Heart left ventricle (tissue), 16 donors: ENCODE data around the gene COX19. TPM values are rescaled to one million over a fixed set of nuclear protein-coding genes. Genes with fewer than 3 reads are reported as not detected.

ENCODE experiments used
- ATAC-seq, 4 donors: fragments of 200-7000 bp; cut with Tn5 transposase; one replicate each; pipeline ENCODE4 v1.9.1; 2020 to 2022; ENCODE audit warnings: moderate library complexity in 4 of 4, mild to moderate bottlenecking in 3 of 4, moderate number of reproducible peaks in 1 of 4
- DNase-seq, 5 donors: peaks; one replicate each; pipeline ENCODE4 v3.0.0-alpha.2; 2020
- H3K27ac ChIP-seq, 12 donors: fragments of 200-600 bp; sonication (generic) in 4 of 12; one replicate each; pipeline versions ENCODE4 v1.5.0 to v1.8.0; 2016 to 2022; ENCODE audit warnings: mild to moderate bottlenecking in 2 of 12
- H3K27me3 ChIP-seq, 9 donors: fragments of 200-600 bp; sonication (generic) in 2 of 9; one replicate each; pipeline versions ENCODE4 v1.5.1 to v1.8.0; 2016 to 2022; ENCODE audit warnings: mild to moderate bottlenecking in 3 of 9
- H3K36me3 ChIP-seq, 9 donors: fragments of 200-600 bp; sonication (generic) in 2 of 9; one replicate each; pipeline versions ENCODE4 v1.5.0 to v1.8.0; 2018 to 2022; ENCODE audit warnings: mild to moderate bottlenecking in 2 of 9
- H3K4me1 ChIP-seq, 12 donors: fragments of 200-600 bp; sonication (generic) in 4 of 12; one replicate each; pipeline versions ENCODE4 v1.5.0 to v1.8.0; 2016 to 2022; ENCODE audit warnings: mild to moderate bottlenecking in 3 of 12
- H3K4me3 ChIP-seq, 12 donors: fragments of 200-600 bp; sonication (generic) in 4 of 12; one replicate each; pipeline versions ENCODE4 v1.5.0 to v1.8.0; 2017 to 2022; ENCODE audit warnings: mild to moderate bottlenecking in 9 of 12, moderate library complexity in 4 of 12
- H3K9me3 ChIP-seq, 12 donors: fragments of 200-600 bp; sonication (generic) in 4 of 12; one replicate each; pipeline versions ENCODE4 v1.5.0 to v1.8.0; 2016 to 2022; ENCODE audit warnings: mild to moderate bottlenecking in 1 of 12
- POLR2A ChIP-seq, 2 donors: fragments of 450-650 bp; IDR thresholded peaks; one replicate each; pipeline ENCODE4 v1.6.1; 2017; ENCODE audit warnings: antibody characterized with exemption in 2 of 2, mild to moderate bottlenecking in 2 of 2, moderate library complexity in 2 of 2
- WGBS, 4 donors: extraction: QIAGEN DNeasy Blood & Tissue Kit in 2 of 4; methylation state at CpG; one replicate each; pipeline versions ENCODE4 v1.1.5 to v1.1.7; 2013 to 2018; 5-methylcytosine and 5-hydroxymethylcytosine counted together
- intact Hi-C, 10 donors: fragments of 100-400 bp; cut with DNase I; formaldehyde crosslinking; loops; one replicate each; pipeline versions ENCODE4 v1.11.1 to v1.14.2; 2022
- polyA plus RNA-seq, 2 donors: library from polyadenylated mRNA; stranded (reverse); fragments of 200-250 nt; gene quantifications; one replicate each; pipeline ENCODE4 v1.2.3, GENCODE V29; 2013
- total RNA-seq, 9 donors: library from RNA; depleted of rRNA in 2 of 9; stranded (reverse); fragments of >200 nt in 2 of 9; fragmentation: NEBNext Ultra II Directional in 3 of 9; extraction: Animal tissue kit (Norgen Biotek cat#: 25700) in 3 of 9; gene quantifications; one replicate each; pipeline versions ENCODE4 v1.1.0 to v1.2.4, GENCODE V29; 2016 to 2023
- TF ChIP-seq, protein P1 (sequence below), 12 donors: fragments of 200-600 bp; sonication (generic) in 4 of 12; IDR thresholded peaks; one replicate each; pipeline versions ENCODE4 v1.5.0 to v1.8.0; 2018 to 2022; ENCODE audit warnings: antibody characterized with exemption in 12 of 12, mild to moderate bottlenecking in 5 of 12
- donor health status: ischemic (EF 13 %, LVEDD 7.1; RV severe dilation, severe dysfunction).
- donor health status: healthy with polysubstance abuse.
- donor health status: DM: no; HTN: yes; CAD: no.
- donor health status: DM: no; HTN: no; CAD: no.
- donor health status: ischemic (EF 25% LVEDD 6.9; RV normal size, moderate dysfunction).
- donor health status: ischemic (EF 25% LVEDD 5.7; RV mildly dilated, moderate dysfunction).
- donor health status: healthy.
- donor health status: DM: yes; HTN: yes; CAD: no.
- donor health status: ischemic (EF 35%, LVEDD 5.7; RV mildly dilated, moderate dysfunction).
- donor health status: nonischemic (EF 11% LVEDD 7.7; RV severe dilation, severe dysfunction).
- donor health status: DM: yes; HTN: yes; CAD: no.
- donor health status: PGD.
- donor health status: ischemic (EF 29% LVEDD 5.4; RV normal size, mild dysfunction).
- donor health status: nonischemic (EF 23%, LVEDD 6.1; RV moderate dilation, normal function).

Gene COX19
- total and polyA plus RNA-seq, 11 donors: 3.1 to 7.8 (median 6.5) TPM

DNA sequence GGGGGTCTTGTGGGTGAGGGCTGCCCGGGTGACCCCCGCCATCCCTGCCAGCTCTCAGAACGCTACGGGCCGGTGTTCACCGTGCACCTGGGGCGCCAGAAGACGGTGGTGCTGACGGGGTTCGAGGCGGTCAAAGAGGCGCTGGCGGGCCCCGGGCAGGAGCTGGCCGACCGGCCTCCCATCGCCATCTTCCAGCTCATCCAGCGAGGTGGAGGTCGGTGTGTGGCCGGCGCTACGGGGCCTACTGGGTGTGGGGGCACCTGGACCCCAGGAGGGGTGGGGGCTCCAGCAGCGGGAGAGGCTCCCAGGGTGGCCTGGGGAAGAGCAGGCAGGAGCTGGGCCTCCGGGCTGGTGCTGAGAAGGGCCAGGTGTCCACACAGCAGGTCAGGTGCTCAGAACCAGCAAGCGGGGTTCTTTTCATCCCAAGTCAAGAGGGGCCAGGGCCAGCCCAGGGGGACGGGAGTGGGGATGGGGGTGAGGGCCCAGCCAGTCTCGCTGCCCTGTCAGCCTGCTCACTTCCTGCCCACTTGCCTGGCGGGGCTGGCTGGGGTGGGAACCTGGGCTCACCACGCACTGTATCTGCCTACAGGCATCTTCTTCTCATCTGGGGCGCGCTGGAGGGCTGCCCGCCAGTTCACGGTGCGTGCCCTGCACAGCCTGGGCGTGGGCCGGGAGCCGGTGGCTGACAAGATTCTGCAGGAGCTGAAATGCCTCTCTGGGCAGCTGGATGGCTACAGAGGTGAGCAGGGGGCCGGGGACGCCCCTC, 9.2 kb upstream of the COX19 start:
- Histone ChIP-seq H3K4me1 (peaks cover 0 to 13% (median 0%) of the 10 kb centered on the region in 12 donors), H3K9me3 (no peaks in the 10 kb centered on the region), H3K27ac (no peak overlapping the region), H3K36me3 (no peaks in the 10 kb centered on the region), H3K4me3 (no peak overlapping the region), H3K27me3 (peaks cover 4 to 55% (median 24%) of the 10 kb centered on the region in 9 donors)
- WGBS, 4 donors: 89 to 91% (median 89%) methylated on average over 27 to 39 of the region's 39 CpGs
- no peak for DNase-seq
- no peak for TF ChIP-seq POLR2A (IDR thresholded peaks at IDR 0.05)
- TF ChIP-seq, protein P1, sequence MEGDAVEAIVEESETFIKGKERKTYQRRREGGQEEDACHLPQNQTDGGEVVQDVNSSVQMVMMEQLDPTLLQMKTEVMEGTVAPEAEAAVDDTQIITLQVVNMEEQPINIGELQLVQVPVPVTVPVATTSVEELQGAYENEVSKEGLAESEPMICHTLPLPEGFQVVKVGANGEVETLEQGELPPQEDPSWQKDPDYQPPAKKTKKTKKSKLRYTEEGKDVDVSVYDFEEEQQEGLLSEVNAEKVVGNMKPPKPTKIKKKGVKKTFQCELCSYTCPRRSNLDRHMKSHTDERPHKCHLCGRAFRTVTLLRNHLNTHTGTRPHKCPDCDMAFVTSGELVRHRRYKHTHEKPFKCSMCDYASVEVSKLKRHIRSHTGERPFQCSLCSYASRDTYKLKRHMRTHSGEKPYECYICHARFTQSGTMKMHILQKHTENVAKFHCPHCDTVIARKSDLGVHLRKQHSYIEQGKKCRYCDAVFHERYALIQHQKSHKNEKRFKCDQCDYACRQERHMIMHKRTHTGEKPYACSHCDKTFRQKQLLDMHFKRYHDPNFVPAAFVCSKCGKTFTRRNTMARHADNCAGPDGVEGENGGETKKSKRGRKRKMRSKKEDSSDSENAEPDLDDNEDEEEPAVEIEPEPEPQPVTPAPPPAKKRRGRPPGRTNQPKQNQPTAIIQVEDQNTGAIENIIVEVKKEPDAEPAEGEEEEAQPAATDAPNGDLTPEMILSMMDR (IDR thresholded peaks at IDR 0.05): no peak
- no peak for ATAC-seq
- intact Hi-C loops: no loop called here

DNA sequence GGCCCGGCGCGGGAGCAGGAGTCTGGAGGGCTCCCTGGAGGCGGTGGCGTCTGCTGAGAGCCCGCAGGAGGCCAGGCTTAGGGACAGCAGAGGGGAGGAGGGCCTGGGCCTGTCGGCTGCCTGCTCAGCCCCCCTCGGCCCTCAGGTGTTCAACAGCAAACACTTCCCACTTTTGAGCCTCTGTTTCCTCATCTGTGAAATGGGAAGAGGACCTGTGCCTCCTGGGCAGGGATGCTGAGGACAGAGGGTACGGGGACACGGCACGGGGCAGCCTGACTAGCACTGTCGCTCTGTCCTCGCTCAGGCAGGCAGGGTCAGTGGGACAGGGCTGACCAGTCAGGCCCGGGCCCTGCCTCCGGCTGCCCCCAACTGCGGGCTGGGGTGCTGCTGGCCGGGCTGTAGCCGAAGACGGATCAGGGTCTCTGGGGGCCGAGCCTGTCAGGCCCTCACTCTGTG, 8.3 kb upstream of the COX19 start:
- TF ChIP-seq, protein P1 (IDR thresholded peaks at IDR 0.05): no peak
- no peak for TF ChIP-seq POLR2A (IDR thresholded peaks at IDR 0.05)
- Histone ChIP-seq H3K4me3 (no peak overlapping the region), H3K27me3 (peaks cover 4 to 54% (median 21%) of the 10 kb centered on the region in 9 donors), H3K27ac (no peak overlapping the region), H3K4me1 (peaks cover 0 to 9% (median 0%) of the 10 kb centered on the region in 12 donors), H3K36me3 (no peaks in the 10 kb centered on the region), H3K9me3 (no peaks in the 10 kb centered on the region)
- intact Hi-C loops: no loop called here
- DNase-seq: no peak
- ATAC-seq: no peak
- WGBS, 4 donors: 84 to 91% (median 87%) methylated on average over 14 to 20 of the region's 20 CpGs

DNA sequence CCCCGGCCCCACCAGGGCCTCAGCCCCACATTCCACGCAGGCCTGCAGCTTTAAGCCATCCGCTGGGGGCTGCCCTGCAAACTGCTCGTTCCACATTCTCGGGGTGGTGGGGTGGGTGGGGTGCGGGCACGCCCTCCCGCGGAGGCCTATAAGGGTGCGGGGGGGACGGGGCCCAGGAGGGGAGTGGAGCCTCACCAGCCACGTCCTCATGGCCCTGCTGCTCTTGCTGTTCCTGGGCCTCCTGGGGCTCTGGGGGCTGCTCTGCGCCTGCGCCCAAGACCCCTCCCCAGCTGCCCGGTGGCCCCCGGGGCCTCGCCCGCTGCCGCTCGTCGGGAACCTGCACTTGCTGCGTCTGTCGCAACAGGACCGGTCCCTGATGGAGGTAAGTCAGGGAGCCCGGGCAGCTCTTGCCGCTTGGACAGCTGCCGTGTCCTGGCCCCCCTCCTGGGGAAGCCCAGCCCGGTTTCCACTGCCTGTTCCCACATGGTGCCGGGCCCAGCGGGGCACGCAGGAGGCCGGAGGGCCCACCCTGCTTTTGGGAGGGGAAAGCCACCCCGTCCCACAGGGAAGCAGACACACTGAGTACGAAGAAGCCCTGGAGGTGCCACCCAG, 7.8 kb upstream of the COX19 start, which contains the start of gene CYP2W1:
Gene CYP2W1, plus strand, starts transcription at position 178 of the 612 bp plus-strand sequence. Its CDS starts 31 bp downstream, at position 209.
- TF ChIP-seq, protein P1 (IDR thresholded peaks at IDR 0.05): no peak
- TF ChIP-seq POLR2A (IDR thresholded peaks at IDR 0.05): no peak
- no peak for ATAC-seq
- Histone ChIP-seq H3K36me3 (no peaks in the 10 kb centered on the region), H3K4me1 (peaks cover 0 to 4% (median 0%) of the 10 kb centered on the region in 12 donors), H3K27me3 (peaks cover 4 to 49% (median 17%) of the 10 kb centered on the region in 9 donors), H3K27ac (no peak within 1 kb of the TSS), H3K9me3 (no peaks in the 10 kb centered on the region), H3K4me3 (no peak within 1 kb of the TSS)
- DNase-seq: no peak
- intact Hi-C loops: no loop called here
- WGBS, 4 donors: 69 to 77% (median 72%) methylated on average over 19 to 34 of the region's 34 CpGs

DNA sequence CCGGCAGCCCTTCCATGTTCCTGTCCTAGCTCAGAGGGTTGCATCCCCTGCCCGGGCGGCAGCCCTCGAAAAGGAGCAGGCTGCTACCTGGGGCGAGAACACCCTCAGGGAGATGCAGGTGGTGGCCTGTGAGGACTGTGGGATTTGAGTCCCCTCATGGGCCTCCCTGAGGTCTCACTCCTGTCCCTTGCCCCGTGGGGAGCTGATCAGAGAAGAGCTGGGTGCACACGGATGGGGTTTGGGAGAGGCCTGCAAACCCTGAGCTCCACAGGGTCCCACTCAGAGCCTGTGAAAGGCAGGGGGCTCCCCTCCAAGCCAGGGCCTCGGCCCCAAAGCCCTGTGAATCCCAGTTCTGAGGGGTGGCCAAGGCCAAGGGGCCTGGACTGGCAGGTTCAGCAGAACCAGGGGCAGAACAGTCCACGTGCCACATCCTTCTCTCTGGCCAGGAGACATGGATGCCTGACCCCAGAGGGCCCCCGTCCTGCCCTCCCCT, 7.2 kb upstream of the COX19 start:
- H3K4me1 ChIP-seq: peaks cover 0 to 3% (median 0%) of the 10 kb centered on the region in 12 donors
- WGBS, 4 donors: 68 to 88% (median 77%) methylated on average over 4 to 10 of the region's 10 CpGs
- no peak for TF ChIP-seq POLR2A (IDR thresholded peaks at IDR 0.05)
- TF ChIP-seq, protein P1 (IDR thresholded peaks at IDR 0.05): no peak
- DNase-seq (no peak), ATAC-seq (no peak)
- intact Hi-C loops: no loop called here
- H3K27ac ChIP-seq: no peak overlapping the region
- no peaks in the 10 kb centered on the region for H3K9me3 ChIP-seq
- H3K36me3 ChIP-seq: no peaks in the 10 kb centered on the region
- H3K4me3 ChIP-seq: no peak overlapping the region
- H3K27me3 ChIP-seq: peaks cover 2 to 43% (median 15%) of the 10 kb centered on the region in 9 donors
